Thyroid gland (tissue), 4 donors: ENCODE results near the gene DGCR2.

Experiments
- POLR2A ChIP-seq, 2 donors: fragments of 450-650 bp; IDR thresholded peaks; one replicate each; pipeline ENCODE4 v1.6.1; 2017; ENCODE audit warnings: antibody characterized with exemption in 2 of 2, mild to moderate bottlenecking in 2 of 2, moderate library complexity in 1 of 2
- TF ChIP-seq, protein P1 (sequence below), 6 experiments: fragments of 200-600 bp in 3 of 6; fragments of 450-650 bp in 3 of 6; sonication (generic) in 3 of 6; IDR thresholded peaks; one replicate each; pipeline ENCODE4 v1.5.1; 2016 to 2019; ENCODE audit warnings: antibody characterized with exemption in 6 of 6, mild to moderate bottlenecking in 2 of 6, inconsistent platforms in 1 of 6, moderate library complexity in 1 of 6

- TF ChIP-seq, protein P1, sequence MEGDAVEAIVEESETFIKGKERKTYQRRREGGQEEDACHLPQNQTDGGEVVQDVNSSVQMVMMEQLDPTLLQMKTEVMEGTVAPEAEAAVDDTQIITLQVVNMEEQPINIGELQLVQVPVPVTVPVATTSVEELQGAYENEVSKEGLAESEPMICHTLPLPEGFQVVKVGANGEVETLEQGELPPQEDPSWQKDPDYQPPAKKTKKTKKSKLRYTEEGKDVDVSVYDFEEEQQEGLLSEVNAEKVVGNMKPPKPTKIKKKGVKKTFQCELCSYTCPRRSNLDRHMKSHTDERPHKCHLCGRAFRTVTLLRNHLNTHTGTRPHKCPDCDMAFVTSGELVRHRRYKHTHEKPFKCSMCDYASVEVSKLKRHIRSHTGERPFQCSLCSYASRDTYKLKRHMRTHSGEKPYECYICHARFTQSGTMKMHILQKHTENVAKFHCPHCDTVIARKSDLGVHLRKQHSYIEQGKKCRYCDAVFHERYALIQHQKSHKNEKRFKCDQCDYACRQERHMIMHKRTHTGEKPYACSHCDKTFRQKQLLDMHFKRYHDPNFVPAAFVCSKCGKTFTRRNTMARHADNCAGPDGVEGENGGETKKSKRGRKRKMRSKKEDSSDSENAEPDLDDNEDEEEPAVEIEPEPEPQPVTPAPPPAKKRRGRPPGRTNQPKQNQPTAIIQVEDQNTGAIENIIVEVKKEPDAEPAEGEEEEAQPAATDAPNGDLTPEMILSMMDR (IDR thresholded peaks at IDR 0.05): no peak
- no peak for TF ChIP-seq POLR2A (IDR thresholded peaks at IDR 0.05)
Measured at GRCh38 chr22:19111584-19111983, 10.6 kb downstream of the DGCR2 start.
